HG03159 (cell line): ENCODE data around the gene EIF4ENIF1.
A peak's percentile ranks its signal among the peaks of the same experiment; 100 is the strongest.
"Not testable (repeated sequence)": the region's sequence is repeated elsewhere in the genome, so short reads cannot be mapped to it uniquely, and the experiment has no call there.

ENCODE experiments used
- ATAC-seq: cut with Tn5 transposase; IDR thresholded peaks from one replicate; pipeline ENCODE4 v1.9.1; 2021; ENCODE audit warnings: mild to moderate bottlenecking, moderate library complexity; ENCODE audit not compliant: unreplicated experiment

The EIF4ENIF1 gene

DNA sequence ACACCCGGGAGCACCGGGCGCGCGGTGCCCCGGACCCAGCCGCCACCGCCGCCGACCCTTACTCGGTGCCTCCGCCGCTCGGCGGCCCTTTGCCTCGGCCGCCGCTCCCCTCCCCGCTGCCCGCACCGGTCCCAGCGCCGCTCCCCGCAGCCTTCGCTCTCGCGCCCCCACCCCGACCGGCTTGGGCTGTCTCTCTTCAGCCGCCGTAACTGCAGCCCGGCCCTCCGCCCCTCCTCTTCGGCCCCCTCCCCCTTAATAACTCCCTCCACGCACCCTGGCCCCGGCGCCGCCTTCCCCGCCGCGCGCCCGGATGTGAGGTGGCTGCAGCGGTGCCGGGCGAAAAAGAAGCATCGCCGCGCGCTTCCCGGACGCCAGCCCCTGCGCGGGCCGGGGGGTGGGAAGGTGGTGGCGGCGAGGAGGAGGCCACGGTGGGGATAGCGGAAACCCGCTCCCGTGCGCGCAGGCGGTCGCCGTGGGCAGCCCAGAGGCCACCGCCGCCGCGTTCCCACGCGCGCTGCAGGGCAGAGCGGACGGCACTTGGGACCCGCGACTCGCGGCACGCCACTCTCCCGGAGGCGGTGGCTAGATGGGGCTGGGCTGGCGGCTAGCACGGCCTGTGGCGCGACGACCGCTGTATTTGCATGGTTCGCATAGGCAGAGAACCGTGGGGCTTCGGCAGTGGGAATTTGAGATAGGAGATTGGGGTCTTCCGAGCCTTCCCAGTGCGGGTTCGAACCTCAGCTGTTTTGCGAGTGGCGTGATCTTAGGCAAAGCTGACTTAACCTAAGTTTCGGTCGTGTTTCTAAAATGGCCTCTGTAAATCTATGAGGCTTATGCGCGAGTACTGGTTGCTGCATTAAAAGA lies at the start of gene EIF4ENIF1:
EIF4ENIF1 (minus strand) TSS at position 211 of the 864 bp plus-strand sequence. CDS start 1,124 bp downstream, outside the sequence.
- peak; percentile 36 for ATAC-seq

- no peak for ATAC-seq
These were observed 49.2 kb upstream of the EIF4ENIF1 start for GRCh38 chr22:31538815-31539214.

DNA sequence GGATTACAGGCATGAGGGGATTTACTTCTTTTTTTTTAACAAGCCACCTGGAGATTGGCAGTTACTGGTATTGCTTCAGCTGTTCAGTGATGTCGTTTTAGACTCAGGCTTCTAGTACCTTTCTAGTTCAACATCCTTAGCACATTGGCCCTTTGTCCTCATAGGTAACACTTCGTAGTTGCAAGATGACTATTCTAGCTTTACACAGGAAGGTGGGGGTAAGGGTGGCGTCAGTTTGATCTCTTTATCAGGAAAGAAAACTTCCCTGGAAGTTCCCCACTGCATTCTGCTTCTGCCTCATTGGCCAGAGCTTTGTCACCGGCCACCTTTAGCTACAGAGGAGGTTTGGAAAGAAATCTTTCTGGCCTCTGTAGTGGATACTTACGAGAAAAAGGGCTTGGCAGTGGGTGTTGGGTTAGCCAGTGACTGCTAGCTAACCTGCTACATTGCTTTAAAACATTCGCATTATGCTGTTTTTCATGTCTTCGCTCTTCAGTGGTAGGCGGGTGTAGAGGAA lies 47.4 kb upstream of the EIF4ENIF1 start:
- ATAC-seq, result no peak

DNA sequence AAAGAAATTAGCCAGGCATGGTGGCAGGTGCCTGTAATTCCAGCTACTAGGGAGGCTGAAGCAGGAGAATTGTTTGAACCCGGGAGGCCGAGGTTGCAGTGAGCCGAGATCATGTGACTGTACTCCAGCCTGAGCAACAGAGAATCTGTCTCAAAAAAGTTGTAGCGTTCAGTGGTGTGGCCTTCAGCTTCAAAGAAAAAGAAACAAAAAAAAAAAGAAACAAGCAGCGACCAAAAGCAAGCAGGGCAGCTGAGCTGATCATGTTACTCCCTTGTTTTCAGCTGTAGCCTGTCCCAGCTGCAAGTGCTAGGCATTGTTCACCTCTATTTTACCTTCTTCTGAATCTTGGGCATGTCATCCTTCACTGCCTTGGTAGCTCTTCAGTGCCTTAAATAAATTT lies 43.7 kb upstream of the EIF4ENIF1 start:
- no peak for ATAC-seq

GRCh38 chr22:31532060-31532459 lies 42.4 kb upstream of the EIF4ENIF1 start:
- ATAC-seq, result no peak

GRCh38 chr22:31530823-31531195 lies 41.2 kb upstream of the EIF4ENIF1 start:
- ATAC-seq, result no peak

DNA sequence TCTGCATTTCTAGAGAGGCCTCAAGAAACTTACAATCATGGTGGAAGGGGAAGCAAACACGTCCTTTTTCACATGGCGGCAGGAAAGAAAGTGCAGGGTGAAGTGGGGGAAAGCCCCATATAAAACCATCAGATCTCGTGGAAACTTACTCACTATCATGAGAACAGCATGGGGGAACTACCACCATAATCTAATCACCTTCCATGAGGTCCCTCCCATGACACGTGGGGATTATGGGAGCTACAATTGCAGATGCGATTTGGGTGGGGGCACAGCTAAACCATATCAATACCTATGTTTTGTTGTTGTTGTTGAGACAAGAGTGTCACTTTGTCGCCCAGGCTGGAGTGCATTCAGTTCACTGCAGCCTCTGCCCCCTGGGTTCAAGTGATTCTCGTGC lies 36.6 kb upstream of the EIF4ENIF1 start:
- ATAC-seq, result no peak

GRCh38 chr22:31524132-31524531 lies 34.5 kb upstream of the EIF4ENIF1 start:
- not testable (repeated sequence) for ATAC-seq

- no peak for ATAC-seq
These were observed 30.4 kb upstream of the EIF4ENIF1 start for GRCh38 chr22:31520051-31520450.

DNA sequence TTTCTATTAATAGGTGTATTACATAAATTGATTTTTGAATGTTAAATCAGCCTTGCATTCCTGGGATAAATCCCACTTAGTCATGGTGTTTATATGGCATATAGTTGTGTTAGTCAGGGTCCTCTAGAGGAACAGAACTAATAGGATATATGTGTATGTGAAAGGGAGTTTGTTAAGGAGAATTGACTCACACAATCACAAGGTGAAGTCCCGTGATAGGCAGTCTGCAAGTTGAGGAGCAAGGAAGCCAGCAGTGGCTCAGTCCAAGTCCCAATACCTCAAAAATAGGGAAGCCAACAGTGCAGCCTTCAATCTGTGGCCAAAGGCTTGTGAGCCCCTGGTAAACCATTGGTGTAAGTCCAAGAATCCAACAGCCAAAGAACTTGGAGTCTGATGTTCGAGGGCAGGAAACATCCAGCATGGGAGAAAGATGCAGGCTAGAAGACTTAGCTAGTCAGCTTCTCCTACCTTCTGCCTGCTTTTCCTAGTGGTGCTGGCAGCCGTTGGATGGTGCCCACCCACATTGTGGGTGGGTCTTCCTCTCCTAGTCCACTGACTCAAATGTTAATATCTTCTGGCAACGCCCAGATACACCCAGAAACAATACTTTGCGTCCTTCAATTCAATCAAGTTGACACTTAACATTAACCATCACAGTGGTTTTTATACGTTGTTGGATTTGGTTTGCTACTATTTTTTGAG lies 19.6 kb upstream of the EIF4ENIF1 start:
- ATAC-seq, result no peak

GRCh38 chr22:31508536-31508935 lies 18.9 kb upstream of the EIF4ENIF1 start:
- ATAC-seq, result no peak

GRCh38 chr22:31507517-31507916 lies 17.9 kb upstream of the EIF4ENIF1 start:
- not testable (repeated sequence) for ATAC-seq

DNA sequence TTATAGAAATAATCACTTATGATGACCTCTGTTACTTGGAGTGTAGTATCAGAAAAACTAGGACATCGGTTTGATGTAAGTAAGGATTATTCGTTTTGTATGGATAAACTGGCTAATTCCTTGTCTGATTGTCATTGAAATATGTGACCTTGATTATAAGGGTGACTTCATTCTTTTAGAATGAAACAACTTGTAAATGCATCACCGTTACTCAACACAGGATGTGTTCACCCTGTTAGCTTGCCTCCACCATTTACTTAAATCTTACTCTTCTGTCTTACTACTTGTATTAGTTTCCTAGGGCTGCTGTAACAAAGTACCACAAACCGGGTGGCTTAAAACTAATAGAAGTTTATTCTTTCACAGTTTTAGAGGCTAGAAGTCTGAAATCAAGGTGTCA lies 14.6 kb upstream of the EIF4ENIF1 start:
- no peak for ATAC-seq

DNA sequence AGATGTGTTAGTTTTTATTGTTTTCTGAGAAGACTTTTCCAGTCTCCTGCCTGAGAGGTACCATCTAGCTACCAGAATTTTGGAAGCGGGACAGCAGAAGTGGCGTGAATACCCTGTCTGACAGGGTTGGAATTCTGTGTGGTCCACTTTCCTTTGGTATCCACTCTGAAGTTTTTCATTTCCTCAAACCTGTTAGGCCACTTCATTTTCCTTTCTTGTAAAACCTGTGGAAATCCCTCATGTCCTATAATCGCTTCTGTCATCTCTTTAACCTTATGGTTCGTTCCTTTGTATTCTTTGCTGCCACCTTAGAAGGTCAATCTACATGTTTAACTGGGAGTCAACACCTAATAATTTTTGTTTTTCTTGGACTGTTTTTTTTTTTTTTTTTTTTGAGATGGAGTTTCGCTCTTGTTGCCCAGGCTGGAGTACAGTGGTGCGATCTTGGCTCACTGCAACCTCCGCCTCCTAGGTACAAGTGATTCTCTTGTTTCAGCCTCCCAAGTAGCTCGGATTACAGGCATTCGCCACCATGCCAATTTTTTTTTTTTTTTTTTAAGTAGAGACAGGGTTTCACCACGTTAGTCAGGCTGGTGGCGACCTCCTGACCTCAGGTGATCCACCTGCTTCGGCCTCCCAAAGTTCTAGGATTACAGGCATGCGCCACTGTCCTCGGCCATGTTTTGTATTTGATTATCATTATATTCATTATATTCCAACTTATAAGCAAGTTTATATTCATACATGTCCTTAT lies 13.7 kb upstream of the EIF4ENIF1 start:
- ATAC-seq, result no peak

DNA sequence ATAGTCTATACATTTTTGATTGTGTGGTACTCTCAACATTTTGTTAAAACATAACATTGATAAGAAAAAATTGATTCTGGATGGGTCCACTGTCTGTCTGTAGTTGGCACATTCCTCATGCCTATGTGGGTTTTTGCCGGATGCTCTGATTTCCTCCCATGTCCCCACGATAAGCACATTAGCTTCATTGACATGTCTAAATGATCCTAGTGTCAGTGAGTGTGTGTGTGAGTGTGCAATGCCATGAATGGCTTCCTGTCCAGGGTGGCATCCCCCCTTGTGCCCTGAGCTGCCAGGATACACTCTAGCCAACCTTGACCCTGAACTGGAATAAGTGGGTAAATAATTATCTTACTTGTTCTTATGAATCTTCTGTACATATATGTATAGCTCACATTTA lies 12.1 kb upstream of the EIF4ENIF1 start:
- no peak for ATAC-seq

GRCh38 chr22:31497148-31497938 lies 7.7 kb upstream of the EIF4ENIF1 start:
- no peak for ATAC-seq

DNA sequence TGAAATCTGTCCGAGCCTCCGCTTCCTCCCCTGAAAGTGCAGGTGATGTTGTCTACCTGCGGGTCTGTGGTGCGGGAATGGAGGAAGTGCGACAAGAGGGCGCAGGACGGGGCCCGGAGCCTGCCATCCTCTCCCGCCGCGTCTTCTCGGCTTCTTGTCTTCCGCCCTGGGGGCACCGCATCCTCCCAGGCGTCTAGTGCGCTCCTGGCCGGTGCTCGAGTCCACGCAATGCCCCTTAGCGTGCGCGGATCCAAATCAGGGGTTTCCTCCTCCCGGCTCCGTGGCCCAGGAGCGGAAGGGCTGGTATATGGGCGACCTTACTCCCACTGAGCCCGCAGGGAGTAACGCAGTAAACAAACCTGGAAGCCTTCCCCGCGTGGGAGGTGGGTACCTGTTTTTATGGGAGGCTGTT lies 7.1 kb upstream of the EIF4ENIF1 start:
- peak; percentile 25 for ATAC-seq

- ATAC-seq, result peak; percentile 69
These were observed 6.5 kb upstream of the EIF4ENIF1 start, which contains the start of gene SFI1 for GRCh38 chr22:31496007-31496734. SFI1 (plus strand) TSS chr22:31496536; CDS start chr22:31508285, 11,749 bp downstream.

- no peak for ATAC-seq
These were observed 5.7 kb upstream of the EIF4ENIF1 start for GRCh38 chr22:31495343-31495742.

DNA sequence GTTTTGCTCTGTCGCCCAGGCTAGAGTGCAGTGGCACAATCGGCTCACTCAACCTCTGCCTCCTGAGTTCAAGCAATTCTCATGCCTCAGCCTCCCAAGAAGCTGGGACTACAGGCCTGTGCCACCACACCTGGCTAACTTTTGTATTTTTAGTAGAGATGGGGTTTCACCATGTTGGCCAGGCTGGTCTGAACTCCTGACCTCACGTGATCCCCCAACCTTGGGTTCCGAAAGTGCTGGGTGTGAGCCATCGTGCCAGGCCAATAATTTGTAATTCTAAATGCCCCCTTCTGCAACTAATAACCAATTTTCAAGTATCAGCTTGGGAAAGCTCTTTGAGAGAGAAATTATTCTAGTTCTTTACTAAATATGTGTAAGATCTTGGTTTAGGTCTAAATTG lies 3.7 kb upstream of the EIF4ENIF1 start:
- ATAC-seq, result not testable (repeated sequence)
